Measurements from ENCODE around the gene KCNMA1.
A peak's percentile ranks its signal among the peaks of the same experiment; 100 is the strongest.

DNA sequence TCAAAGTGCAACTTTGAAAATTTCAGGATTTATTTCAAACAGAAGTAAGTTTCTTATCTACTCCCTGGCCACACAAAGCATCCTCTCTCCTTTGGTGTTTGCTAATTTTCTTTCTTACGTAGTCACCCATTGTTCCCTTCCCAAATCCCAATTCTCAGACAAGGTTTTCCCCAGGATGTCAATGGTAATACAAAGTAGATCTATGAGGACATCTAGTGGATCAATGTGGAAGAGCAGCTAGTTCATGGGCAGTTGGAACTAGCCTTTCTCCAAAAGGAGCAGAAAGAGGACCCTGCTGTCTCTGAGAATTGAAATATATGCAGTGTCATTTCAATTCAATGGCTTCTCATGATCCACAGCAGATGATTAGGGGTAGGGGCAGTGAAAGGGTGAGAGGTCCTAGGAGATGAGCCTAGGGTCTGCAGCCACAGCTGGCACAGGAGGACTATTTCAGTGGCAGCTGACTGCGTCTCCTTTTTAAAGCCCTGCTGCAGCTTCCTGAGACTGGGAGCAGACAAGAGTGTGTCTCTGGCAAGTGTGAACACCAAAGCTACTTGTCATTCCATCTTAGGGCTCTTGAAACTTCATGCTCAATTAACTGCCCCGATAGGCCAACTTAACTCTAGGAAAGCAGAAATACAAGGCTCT is 632.6 kb downstream of the KCNMA1 start:
- TF ChIP-seq, protein P1, sequence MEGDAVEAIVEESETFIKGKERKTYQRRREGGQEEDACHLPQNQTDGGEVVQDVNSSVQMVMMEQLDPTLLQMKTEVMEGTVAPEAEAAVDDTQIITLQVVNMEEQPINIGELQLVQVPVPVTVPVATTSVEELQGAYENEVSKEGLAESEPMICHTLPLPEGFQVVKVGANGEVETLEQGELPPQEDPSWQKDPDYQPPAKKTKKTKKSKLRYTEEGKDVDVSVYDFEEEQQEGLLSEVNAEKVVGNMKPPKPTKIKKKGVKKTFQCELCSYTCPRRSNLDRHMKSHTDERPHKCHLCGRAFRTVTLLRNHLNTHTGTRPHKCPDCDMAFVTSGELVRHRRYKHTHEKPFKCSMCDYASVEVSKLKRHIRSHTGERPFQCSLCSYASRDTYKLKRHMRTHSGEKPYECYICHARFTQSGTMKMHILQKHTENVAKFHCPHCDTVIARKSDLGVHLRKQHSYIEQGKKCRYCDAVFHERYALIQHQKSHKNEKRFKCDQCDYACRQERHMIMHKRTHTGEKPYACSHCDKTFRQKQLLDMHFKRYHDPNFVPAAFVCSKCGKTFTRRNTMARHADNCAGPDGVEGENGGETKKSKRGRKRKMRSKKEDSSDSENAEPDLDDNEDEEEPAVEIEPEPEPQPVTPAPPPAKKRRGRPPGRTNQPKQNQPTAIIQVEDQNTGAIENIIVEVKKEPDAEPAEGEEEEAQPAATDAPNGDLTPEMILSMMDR (IDR thresholded peaks at IDR 0.05): peak; percentile 73 to 77
- TF ChIP-seq POLR2A (IDR thresholded peaks at IDR 0.05): no peak
- TF ChIP-seq POLR2AphosphoS5 (IDR thresholded peaks at IDR 0.05): no peak
- no peak for TF ChIP-seq EP300 (IDR thresholded peaks at IDR 0.05)
